Measurements from ENCODE around the gene PEX11G.
A peak's percentile ranks its signal among the peaks of the same experiment; 100 is the strongest.

Gene PEX11G

GRCh38 chr19:7494416-7495098 lies 5.7 kb upstream of the PEX11G start:
- Histone ChIP-seq H3K9me3 (ENCODE audit: control insufficient read depth in 2 of 2, low read length in 2 of 2) (no peaks in the 10 kb centered on the region), H3K27ac (ENCODE audit: low read depth in 2 of 2, low read length in 2 of 2) (peak overlapping the region; percentile 54 to 61), H3K4me3 (ENCODE audit: low read length in 2 of 2) (no peak overlapping the region), H3K27me3 (ENCODE audit: control insufficient read depth in 2 of 2, insufficient read depth in 2 of 2, low read length in 2 of 2) (no peaks in the 10 kb centered on the region), H3K4me1 (ENCODE audit: control insufficient read depth in 2 of 2, insufficient read depth in 2 of 2, low read length in 2 of 2) (peaks cover 0 to under 1% of the 10 kb centered on the region in 2 donors), H3K9ac (ENCODE audit: low read depth in 1 of 2, low read length in 2 of 2) (no peak overlapping the region), H3K36me3 (ENCODE audit: control insufficient read depth in 2 of 2, insufficient read depth in 2 of 2, low read length in 2 of 2) (no peaks in the 10 kb centered on the region)

GRCh38 chr19:7492558-7492957 lies 3.7 kb upstream of the PEX11G start:
- H3K36me3 ChIP-seq (ENCODE audit: control insufficient read depth in 2 of 2, insufficient read depth in 2 of 2, low read length in 2 of 2) = no peaks in the 10 kb centered on the region
- no peak overlapping the region for H3K27ac ChIP-seq (ENCODE audit: low read depth in 2 of 2, low read length in 2 of 2)
- H3K9me3 ChIP-seq (ENCODE audit: control insufficient read depth in 2 of 2, low read length in 2 of 2) = no peaks in the 10 kb centered on the region
- H3K4me3 ChIP-seq (ENCODE audit: low read length in 2 of 2) = no peak overlapping the region
- H3K4me1 ChIP-seq (ENCODE audit: control insufficient read depth in 2 of 2, insufficient read depth in 2 of 2, low read length in 2 of 2) = peaks cover 6 to 12% of the 10 kb centered on the region in 2 donors
- no peak overlapping the region for H3K9ac ChIP-seq (ENCODE audit: low read depth in 1 of 2, low read length in 2 of 2)
- no peaks in the 10 kb centered on the region for H3K27me3 ChIP-seq (ENCODE audit: control insufficient read depth in 2 of 2, insufficient read depth in 2 of 2, low read length in 2 of 2)

- H3K4me3 ChIP-seq (ENCODE audit: low read length in 2 of 2) = no peak overlapping the region
- H3K9ac ChIP-seq (ENCODE audit: low read depth in 1 of 2, low read length in 2 of 2) = no peak overlapping the region
- H3K27me3 ChIP-seq (ENCODE audit: control insufficient read depth in 2 of 2, insufficient read depth in 2 of 2, low read length in 2 of 2) = no peaks in the 10 kb centered on the region
- H3K4me1 ChIP-seq (ENCODE audit: control insufficient read depth in 2 of 2, insufficient read depth in 2 of 2, low read length in 2 of 2) = peaks cover 6 to 12% of the 10 kb centered on the region in 2 donors
- H3K36me3 ChIP-seq (ENCODE audit: control insufficient read depth in 2 of 2, insufficient read depth in 2 of 2, low read length in 2 of 2) = no peaks in the 10 kb centered on the region
- no peaks in the 10 kb centered on the region for H3K9me3 ChIP-seq (ENCODE audit: control insufficient read depth in 2 of 2, low read length in 2 of 2)
- peak overlapping the region in 1 of 2 donors; percentile 9 for H3K27ac ChIP-seq (ENCODE audit: low read depth in 2 of 2, low read length in 2 of 2)
These were observed 3.3 kb upstream of the PEX11G start for GRCh38 chr19:7492142-7492541.

GRCh38 chr19:7489609-7490044 lies 792 bp upstream of the PEX11G start:
- H3K4me1 ChIP-seq (ENCODE audit: control insufficient read depth in 2 of 2, insufficient read depth in 2 of 2, low read length in 2 of 2) = peaks cover 6 to 12% of the 10 kb centered on the region in 2 donors
- peak overlapping the region in 1 of 2 donors; percentile 90 for H3K9ac ChIP-seq (ENCODE audit: low read depth in 1 of 2, low read length in 2 of 2)
- no peaks in the 10 kb centered on the region for H3K9me3 ChIP-seq (ENCODE audit: control insufficient read depth in 2 of 2, low read length in 2 of 2)
- H3K36me3 ChIP-seq (ENCODE audit: control insufficient read depth in 2 of 2, insufficient read depth in 2 of 2, low read length in 2 of 2) = no peaks in the 10 kb centered on the region
- peak overlapping the region; percentile 88 to 93 for H3K27ac ChIP-seq (ENCODE audit: low read depth in 2 of 2, low read length in 2 of 2)
- H3K27me3 ChIP-seq (ENCODE audit: control insufficient read depth in 2 of 2, insufficient read depth in 2 of 2, low read length in 2 of 2) = no peaks in the 10 kb centered on the region
- peak overlapping the region; percentile 78 to 86 for H3K4me3 ChIP-seq (ENCODE audit: low read length in 2 of 2)

- Histone ChIP-seq H3K27ac (ENCODE audit: low read depth in 2 of 2, low read length in 2 of 2) (no peak overlapping the region), H3K4me3 (ENCODE audit: low read length in 2 of 2) (no peak overlapping the region), H3K9ac (ENCODE audit: low read depth in 1 of 2, low read length in 2 of 2) (no peak overlapping the region), H3K4me1 (ENCODE audit: control insufficient read depth in 2 of 2, insufficient read depth in 2 of 2, low read length in 2 of 2) (peaks cover 15 to 23% of the 10 kb centered on the region in 2 donors), H3K9me3 (ENCODE audit: control insufficient read depth in 2 of 2, low read length in 2 of 2) (no peaks in the 10 kb centered on the region), H3K36me3 (ENCODE audit: control insufficient read depth in 2 of 2, insufficient read depth in 2 of 2, low read length in 2 of 2) (no peaks in the 10 kb centered on the region), H3K27me3 (ENCODE audit: control insufficient read depth in 2 of 2, insufficient read depth in 2 of 2, low read length in 2 of 2) (no peaks in the 10 kb centered on the region)
These were observed 1.9 kb downstream of the PEX11G start for GRCh38 chr19:7486923-7487322.

GRCh38 chr19:7483720-7484201 lies 5.1 kb downstream of the PEX11G start:
- H3K36me3 ChIP-seq (ENCODE audit: control insufficient read depth in 2 of 2, insufficient read depth in 2 of 2, low read length in 2 of 2) = no peaks in the 10 kb centered on the region
- H3K9ac ChIP-seq (ENCODE audit: low read depth in 1 of 2, low read length in 2 of 2) = no peak overlapping the region
- no peak overlapping the region for H3K4me3 ChIP-seq (ENCODE audit: low read length in 2 of 2)
- H3K9me3 ChIP-seq (ENCODE audit: control insufficient read depth in 2 of 2, low read length in 2 of 2) = no peaks in the 10 kb centered on the region
- H3K27me3 ChIP-seq (ENCODE audit: control insufficient read depth in 2 of 2, insufficient read depth in 2 of 2, low read length in 2 of 2) = no peaks in the 10 kb centered on the region
- H3K27ac ChIP-seq (ENCODE audit: low read depth in 2 of 2, low read length in 2 of 2) = no peak overlapping the region
- H3K4me1 ChIP-seq (ENCODE audit: control insufficient read depth in 2 of 2, insufficient read depth in 2 of 2, low read length in 2 of 2) = peaks cover 9 to 18% of the 10 kb centered on the region in 2 donors

- no peaks in the 10 kb centered on the region for H3K27me3 ChIP-seq (ENCODE audit: control insufficient read depth in 2 of 2, insufficient read depth in 2 of 2, low read length in 2 of 2)
- H3K4me3 ChIP-seq (ENCODE audit: low read length in 2 of 2) = peak overlapping the region in 1 of 2 donors; percentile 38
- peak overlapping the region in 1 of 2 donors; percentile 20 for H3K9ac ChIP-seq (ENCODE audit: low read depth in 1 of 2, low read length in 2 of 2)
- H3K36me3 ChIP-seq (ENCODE audit: control insufficient read depth in 2 of 2, insufficient read depth in 2 of 2, low read length in 2 of 2) = no peaks in the 10 kb centered on the region
- H3K9me3 ChIP-seq (ENCODE audit: control insufficient read depth in 2 of 2, low read length in 2 of 2) = no peaks in the 10 kb centered on the region
- H3K4me1 ChIP-seq (ENCODE audit: control insufficient read depth in 2 of 2, insufficient read depth in 2 of 2, low read length in 2 of 2) = peaks cover 9 to 13% of the 10 kb centered on the region in 2 donors
- H3K27ac ChIP-seq (ENCODE audit: low read depth in 2 of 2, low read length in 2 of 2) = no peak overlapping the region
These were observed 6.0 kb downstream of the PEX11G start for GRCh38 chr19:7482584-7483439.

GRCh38 chr19:7480970-7481255 lies 7.9 kb downstream of the PEX11G start:
- Histone ChIP-seq H3K9ac (ENCODE audit: low read depth in 1 of 2, low read length in 2 of 2) (no peak overlapping the region), H3K27ac (ENCODE audit: low read depth in 2 of 2, low read length in 2 of 2) (no peak overlapping the region), H3K36me3 (ENCODE audit: control insufficient read depth in 2 of 2, insufficient read depth in 2 of 2, low read length in 2 of 2) (no peaks in the 10 kb centered on the region), H3K27me3 (ENCODE audit: control insufficient read depth in 2 of 2, insufficient read depth in 2 of 2, low read length in 2 of 2) (no peaks in the 10 kb centered on the region), H3K9me3 (ENCODE audit: control insufficient read depth in 2 of 2, low read length in 2 of 2) (no peaks in the 10 kb centered on the region), H3K4me3 (ENCODE audit: low read length in 2 of 2) (no peak overlapping the region), H3K4me1 (ENCODE audit: control insufficient read depth in 2 of 2, insufficient read depth in 2 of 2, low read length in 2 of 2) (peaks cover 9 to 13% of the 10 kb centered on the region in 2 donors)

GRCh38 chr19:7480222-7480969 lies 8.4 kb downstream of the PEX11G start:
- Histone ChIP-seq H3K9ac (ENCODE audit: low read depth in 1 of 2, low read length in 2 of 2) (peak overlapping the region in 1 of 2 donors; percentile 23), H3K27me3 (ENCODE audit: control insufficient read depth in 2 of 2, insufficient read depth in 2 of 2, low read length in 2 of 2) (no peaks in the 10 kb centered on the region), H3K4me3 (ENCODE audit: low read length in 2 of 2) (no peak overlapping the region), H3K27ac (ENCODE audit: low read depth in 2 of 2, low read length in 2 of 2) (peak overlapping the region; percentile 41 to 48), H3K36me3 (ENCODE audit: control insufficient read depth in 2 of 2, insufficient read depth in 2 of 2, low read length in 2 of 2) (no peaks in the 10 kb centered on the region), H3K9me3 (ENCODE audit: control insufficient read depth in 2 of 2, low read length in 2 of 2) (no peaks in the 10 kb centered on the region), H3K4me1 (ENCODE audit: control insufficient read depth in 2 of 2, insufficient read depth in 2 of 2, low read length in 2 of 2) (peaks cover 9 to 13% of the 10 kb centered on the region in 2 donors)

GRCh38 chr19:7478843-7479227 lies 10.0 kb downstream of the PEX11G start:
- no peaks in the 10 kb centered on the region for H3K9me3 ChIP-seq (ENCODE audit: control insufficient read depth in 2 of 2, low read length in 2 of 2)
- peaks cover 8 to 11% of the 10 kb centered on the region in 2 donors for H3K4me1 ChIP-seq (ENCODE audit: control insufficient read depth in 2 of 2, insufficient read depth in 2 of 2, low read length in 2 of 2)
- no peaks in the 10 kb centered on the region for H3K36me3 ChIP-seq (ENCODE audit: control insufficient read depth in 2 of 2, insufficient read depth in 2 of 2, low read length in 2 of 2)
- no peak overlapping the region for H3K9ac ChIP-seq (ENCODE audit: low read depth in 1 of 2, low read length in 2 of 2)
- no peak overlapping the region for H3K4me3 ChIP-seq (ENCODE audit: low read length in 2 of 2)
- no peaks in the 10 kb centered on the region for H3K27me3 ChIP-seq (ENCODE audit: control insufficient read depth in 2 of 2, insufficient read depth in 2 of 2, low read length in 2 of 2)
- H3K27ac ChIP-seq (ENCODE audit: low read depth in 2 of 2, low read length in 2 of 2) = no peak overlapping the region
